Stimulated activated CD8-positive, alpha-beta memory T cell treated with anti-CD3 and anti-CD28 coated beads, Interleukin-12 subunit alpha, Interleukin-12 subunit beta, amount 100 ng/mL, for 24 hours (primary cell): ENCODE measurements around the gene CEP128.

ENCODE experiments used
- DNase-seq: peaks from one replicate; pipeline ENCODE4 v3.0.0-alpha.2; 2020; ENCODE audit errors: extremely low read depth

Gene CEP128

DNA sequence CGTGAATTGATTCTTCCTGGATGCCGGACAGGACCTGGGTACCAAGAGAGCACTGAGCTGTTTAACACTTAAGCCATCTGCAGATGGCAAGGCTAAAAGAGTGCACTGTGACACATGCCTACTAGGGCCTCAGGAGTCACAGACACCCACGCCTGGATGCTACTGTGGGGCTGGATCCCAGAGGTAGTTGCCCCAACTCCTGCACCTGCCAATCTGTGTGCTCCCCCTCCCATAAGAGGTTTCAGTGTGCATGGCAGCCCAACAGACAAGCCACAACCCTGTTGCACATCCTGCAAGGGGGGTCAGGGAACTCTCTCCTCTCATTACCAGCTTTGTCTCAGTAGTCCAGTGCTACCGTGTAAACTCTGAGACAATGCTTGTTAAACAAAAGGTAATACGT lies 169.0 kb downstream of the CEP128 start:
- no peak for DNase-seq

DNA sequence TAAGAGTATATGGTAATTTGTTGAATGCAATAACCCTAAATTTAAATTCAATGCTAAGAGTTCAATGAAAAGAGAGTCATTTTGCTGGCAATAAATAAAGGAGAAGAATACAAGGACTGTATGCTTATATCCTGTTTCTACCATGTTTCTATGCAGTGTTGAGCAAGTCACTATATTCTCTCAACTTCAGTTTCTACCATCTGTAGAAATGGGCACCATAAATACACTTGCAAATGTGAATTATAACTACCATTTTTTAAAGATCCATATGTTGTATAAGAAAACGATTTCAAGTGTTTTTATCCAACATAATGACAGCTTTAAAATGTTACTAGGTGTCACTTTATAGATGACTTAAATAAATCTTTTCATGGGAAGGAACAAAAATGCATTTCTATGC lies 170.3 kb downstream of the CEP128 start:
- no peak for DNase-seq

GRCh38 chr14:80770114-80770908 lies 171.2 kb downstream of the CEP128 start:
- no peak for DNase-seq

DNA sequence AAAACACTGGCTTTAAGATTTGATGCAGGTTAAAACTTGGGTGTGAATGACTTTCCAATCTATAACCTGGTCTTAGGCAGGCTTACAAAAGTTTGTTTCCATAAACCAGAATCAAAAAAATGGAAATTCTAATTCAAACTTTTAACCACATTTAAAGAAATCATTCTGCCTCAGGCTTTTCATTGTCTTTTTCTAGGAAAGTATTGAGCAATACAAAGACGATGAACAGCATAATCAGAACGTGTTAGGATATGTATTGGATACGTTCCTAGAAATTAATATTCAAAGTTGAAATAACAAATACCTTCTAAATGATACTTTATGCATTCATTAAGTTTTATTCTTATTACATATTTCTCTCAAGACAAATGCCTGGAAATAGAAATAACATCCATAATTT lies 172.9 kb downstream of the CEP128 start:
- DNase-seq = no peak

DNA sequence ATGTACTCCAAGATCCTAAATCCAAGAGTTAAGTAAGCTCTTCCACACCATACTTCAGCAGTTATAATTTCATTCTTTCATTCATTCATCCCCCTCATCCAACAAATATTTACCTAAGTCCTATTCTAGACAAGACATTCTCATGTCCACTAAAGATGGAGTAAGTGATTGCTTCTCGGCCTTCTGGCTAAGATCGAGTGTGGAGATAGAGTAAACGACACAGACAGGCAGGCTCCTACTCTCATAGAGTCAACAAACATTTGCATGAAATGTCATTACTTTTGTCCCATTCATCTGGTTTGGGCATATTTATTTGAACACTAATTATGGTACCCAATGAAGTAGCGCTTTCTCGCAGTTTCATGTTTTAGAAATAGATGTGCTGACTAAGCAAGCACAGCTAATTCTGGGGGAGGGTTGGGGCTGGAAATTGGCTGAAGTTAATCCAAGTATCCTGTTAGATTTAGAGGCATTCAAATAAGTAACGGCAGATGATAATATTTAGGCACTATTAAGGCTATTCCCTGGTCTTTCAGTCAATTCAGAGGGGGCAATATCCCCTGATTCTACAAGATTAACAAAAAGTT lies 176.5 kb downstream of the CEP128 start:
- no peak for DNase-seq

GRCh38 chr14:80764496-80764895 lies 177.0 kb downstream of the CEP128 start:
- DNase-seq = no peak

DNA sequence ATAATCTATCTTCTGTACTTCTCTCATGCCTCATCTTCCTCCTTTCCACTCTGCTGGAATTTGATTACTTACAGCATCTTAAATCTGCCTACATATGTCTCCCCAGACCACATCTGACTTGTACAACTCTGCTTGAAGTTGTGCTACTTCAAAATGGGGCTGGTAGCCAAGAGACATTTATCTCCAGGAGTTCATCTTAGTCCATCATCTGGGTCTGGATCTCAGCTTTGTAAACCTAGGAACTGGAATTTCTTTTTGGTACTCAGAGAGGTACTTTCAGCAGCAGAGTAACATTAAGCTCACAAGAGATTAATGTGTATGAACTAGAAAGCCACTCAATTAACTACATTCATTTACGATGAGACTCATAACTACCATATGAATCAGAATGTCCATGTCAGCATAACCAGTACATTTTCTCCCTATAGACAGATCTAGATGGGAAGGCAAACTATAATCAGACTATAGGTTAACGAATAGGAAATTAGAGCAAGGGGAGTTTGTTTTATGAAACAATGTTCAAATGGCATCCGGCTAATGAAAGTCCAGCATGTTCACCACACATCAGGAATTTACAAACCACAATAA lies 178.8 kb downstream of the CEP128 start:
- no peak for DNase-seq

DNA sequence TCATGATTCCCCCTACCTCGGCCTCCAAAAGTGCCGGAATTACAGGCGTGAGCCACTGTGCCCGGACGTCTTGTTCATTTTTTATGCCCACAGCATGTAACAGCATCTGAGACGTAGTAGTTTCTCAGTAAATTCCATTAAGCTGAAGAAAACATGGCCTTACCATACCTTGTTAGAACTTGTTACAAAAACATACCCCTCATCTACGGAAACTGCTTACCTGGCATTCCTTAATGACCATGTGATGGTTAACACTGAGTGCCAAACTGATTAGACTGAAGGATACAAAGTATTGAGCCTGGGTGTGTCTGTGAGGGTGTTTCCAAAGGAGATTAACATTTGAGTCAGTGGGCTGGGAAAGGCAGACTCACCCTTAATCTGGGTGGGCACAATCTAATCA lies 186.8 kb downstream of the CEP128 start:
- DNase-seq = no peak

DNA sequence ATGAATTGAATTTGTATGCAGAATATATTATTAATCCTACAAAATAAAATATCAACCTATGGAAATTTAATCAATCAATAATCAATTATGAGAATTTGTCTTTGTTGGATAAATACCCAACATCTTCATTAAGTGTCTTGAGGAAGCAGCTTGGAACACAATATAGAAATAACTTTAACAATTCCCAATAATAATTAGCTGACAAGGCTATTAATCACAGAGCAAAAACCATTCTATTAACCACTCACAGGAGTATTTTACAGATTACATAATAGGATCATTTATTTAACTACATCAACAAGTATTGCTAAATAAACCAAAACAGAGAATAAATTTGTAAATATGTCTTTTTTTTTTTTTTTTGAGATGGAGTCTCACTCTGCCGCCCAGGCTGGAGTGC lies 190.3 kb downstream of the CEP128 start:
- DNase-seq = no peak

- DNase-seq = no peak
Measured at GRCh38 chr14:80726211-80726610, 215.3 kb downstream of the CEP128 start.

GRCh38 chr14:80718940-80719339 lies 222.6 kb downstream of the CEP128 start:
- DNase-seq = no peak

DNA sequence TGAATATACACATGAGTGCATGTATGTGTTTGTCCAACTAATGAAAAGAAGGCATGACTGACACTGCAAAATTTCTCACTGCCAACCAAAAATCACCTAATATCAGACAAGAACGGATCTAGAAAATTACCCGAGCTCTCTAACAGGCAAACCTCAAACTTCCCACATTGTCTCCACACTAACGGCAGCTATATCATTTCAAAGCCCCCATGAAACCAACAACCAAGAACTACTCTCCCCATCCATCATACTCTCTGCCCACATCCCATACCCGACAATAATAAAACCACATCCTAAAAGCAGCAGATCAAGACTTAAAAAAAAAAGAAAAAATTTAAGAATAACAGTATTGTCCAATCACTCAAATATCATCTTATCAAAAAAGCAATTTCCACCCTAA lies 227.1 kb downstream of the CEP128 start:
- DNase-seq = no peak

GRCh38 chr14:80713076-80713850 lies 228.3 kb downstream of the CEP128 start:
- no peak for DNase-seq

DNA sequence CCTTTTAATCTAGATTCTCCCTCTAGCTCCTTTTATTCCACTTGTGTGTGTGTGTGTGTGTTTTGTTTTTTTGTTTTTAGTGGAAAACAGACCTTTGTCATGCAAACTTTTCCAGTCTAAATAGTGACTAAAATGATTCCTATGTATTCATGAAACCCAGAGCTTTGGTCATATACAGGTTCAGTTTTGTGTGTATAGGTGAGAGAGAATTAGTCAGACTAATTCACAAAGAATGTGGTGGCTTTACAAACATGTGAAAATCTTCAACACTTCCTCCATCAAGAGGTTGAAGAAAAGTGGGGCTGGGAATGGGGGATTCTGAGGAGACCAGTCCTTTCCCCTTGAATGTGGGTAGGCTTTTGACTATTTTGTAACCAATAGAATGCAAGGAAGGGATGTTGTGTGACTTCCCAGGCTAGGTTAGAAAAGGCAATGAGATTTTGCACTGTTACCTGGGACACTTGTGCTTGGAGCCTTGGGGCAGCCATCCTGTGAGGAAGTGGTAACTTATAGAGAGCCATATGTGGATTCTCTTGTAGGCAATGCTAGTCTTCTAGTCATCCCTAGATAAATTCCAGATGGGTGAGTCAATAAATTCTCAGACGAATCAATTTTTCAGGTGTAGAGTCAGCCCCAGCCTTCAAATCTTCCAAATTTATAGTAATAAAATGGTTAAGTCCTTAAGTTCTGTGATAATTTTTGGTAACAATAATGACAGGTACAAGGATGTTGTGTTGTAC lies 236.1 kb downstream of the CEP128 start:
- DNase-seq = no peak

DNA sequence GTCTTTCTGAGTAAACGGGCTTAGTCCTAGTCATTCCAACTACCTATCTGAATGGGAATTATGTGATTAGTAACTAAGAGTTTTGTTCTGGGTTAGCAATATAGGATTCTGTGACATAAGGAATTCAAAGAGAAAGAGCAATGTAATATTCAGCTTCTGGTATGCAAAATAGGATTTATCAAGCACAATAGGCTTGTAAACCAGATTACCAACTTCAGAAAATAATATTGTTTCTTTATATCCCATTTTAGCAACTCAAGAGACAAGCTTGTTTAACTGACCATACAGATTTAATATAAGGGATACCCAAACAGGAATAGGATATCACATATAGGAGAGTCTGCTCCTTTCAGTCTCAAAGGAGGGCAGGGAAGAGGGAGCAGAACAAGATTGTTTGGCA lies 240.9 kb downstream of the CEP128 start:
- DNase-seq = no peak

GRCh38 chr14:80699861-80700260 lies 241.7 kb downstream of the CEP128 start:
- no peak for DNase-seq

DNA sequence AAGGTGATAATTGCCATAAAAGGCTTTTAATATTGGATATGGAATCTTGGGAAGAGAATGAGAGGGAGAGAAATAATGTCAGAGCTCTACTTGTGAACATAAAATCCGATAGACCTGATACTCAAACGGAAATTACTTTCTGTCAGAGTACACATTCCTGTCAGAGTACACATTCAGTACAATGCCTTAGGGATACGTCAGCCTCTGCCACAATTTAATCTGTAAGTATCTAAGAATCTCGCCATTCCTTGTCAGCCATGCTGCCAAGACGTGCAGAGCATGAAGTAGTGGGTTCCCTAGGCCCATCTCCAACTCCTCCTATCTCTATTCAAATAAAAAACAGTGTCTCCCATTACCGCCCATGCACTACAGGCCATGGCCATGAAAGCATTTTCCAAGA lies 242.6 kb downstream of the CEP128 start:
- DNase-seq = no peak

- no peak for DNase-seq
Measured at GRCh38 chr14:80695869-80696268, 245.7 kb downstream of the CEP128 start.

DNA sequence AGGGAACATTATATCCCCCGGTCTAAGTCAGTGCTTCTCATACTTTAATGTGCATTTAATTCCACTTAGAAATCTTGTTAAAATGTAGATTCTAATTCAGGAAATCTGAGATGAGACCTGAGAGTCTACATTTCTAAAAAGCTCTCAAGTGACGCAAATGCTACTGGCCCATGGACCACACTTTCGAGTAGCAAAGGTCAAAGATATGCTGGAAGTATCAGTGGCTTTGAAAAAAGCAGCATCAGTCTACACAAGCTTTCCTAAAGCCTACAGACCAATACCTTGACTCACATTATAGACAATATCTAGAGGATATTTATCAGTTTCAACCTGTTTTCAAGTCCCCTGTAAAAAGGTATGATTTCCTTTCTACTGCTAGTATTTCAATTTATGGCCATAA lies 248.6 kb downstream of the CEP128 start:
- no peak for DNase-seq

GRCh38 chr14:80681651-80682050 lies 259.9 kb downstream of the CEP128 start:
- DNase-seq = no peak

- DNase-seq = no peak
Measured at GRCh38 chr14:80679273-80679672, 262.3 kb downstream of the CEP128 start.

- no peak for DNase-seq
Measured at GRCh38 chr14:80678436-80678835, 263.1 kb downstream of the CEP128 start.
